Skeletal muscle satellite cell (primary cell): Measurements from ENCODE around the gene PPP2R5B.

ENCODE experiments used
- H3K27me3 ChIP-seq: 2 replicates; pipeline ENCODE4 v1.7.0; 2013; ENCODE audit warnings: low read length; ENCODE audit not compliant: control insufficient read depth, insufficient read depth
- H3K36me3 ChIP-seq: 2 replicates; pipeline ENCODE4 v1.7.0; 2013; ENCODE audit warnings: mild to moderate bottlenecking, control low read depth, low read length; ENCODE audit not compliant: insufficient read depth
- H3K4me1 ChIP-seq: 2 replicates; pipeline ENCODE4 v1.7.0; 2013; ENCODE audit warnings: low read length; ENCODE audit not compliant: control insufficient read depth, insufficient read depth
- H3K4me2 ChIP-seq: 2 replicates; pipeline ENCODE4 v1.7.0; 2013; ENCODE audit warnings: mild to moderate bottlenecking, low read length
- H3K4me3 ChIP-seq: 2 replicates; pipeline ENCODE4 v1.7.0; 2013; ENCODE audit warnings: low read length
- H3K9ac ChIP-seq: 2 replicates; pipeline ENCODE4 v1.7.0; 2013; ENCODE audit warnings: mild to moderate bottlenecking, low read depth, low read length, moderate library complexity
- H3K9me3 ChIP-seq: replicated peaks from 2 replicates; pipeline ENCODE4 v1.7.0; 2013; ENCODE audit warnings: mild to moderate bottlenecking, control low read depth, low read length

The PPP2R5B gene

DNA sequence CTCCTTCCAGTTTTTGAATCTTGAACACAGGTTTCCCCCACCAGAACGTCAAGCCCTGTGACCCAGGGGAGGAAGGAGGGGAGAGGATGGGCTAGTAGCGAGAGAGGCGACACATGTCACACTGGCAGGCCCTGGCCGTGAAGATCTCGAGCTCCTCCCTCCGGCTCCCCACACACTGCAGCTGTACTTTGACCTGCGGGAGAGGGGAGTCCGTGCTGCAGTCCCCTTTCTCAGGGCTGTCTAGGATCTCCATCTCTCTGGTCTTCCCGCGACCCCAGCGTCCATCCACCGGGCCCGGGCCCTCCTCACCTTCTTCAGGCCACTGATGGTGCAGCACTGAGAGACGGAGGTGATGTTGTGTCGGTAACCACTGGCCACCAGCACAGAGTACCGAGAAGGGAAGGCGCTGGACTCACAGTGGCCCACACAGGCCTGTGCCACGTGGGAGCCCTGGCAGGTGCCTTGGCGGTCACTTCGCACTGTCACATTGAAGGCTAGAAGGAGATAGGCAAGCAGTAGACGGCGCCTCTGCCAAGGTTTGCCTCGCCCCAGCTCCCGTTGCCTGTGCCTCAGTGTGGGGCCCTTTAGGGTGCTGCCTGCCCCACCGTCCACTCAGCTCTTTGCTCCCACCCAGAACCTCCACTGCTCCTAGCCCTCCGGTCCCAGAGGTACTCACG lies 10.3 kb downstream of the PPP2R5B start:
- Histone ChIP-seq H3K36me3 (peaks cover 55% of the 10 kb centered on the region), H3K9me3 (no peaks in the 10 kb centered on the region), H3K9ac (no peak overlapping the region), H3K4me2 (no peak overlapping the region), H3K27me3 (peaks cover 7% of the 10 kb centered on the region), H3K4me1 (peaks cover 7% of the 10 kb centered on the region), H3K4me3 (no peak overlapping the region)

DNA sequence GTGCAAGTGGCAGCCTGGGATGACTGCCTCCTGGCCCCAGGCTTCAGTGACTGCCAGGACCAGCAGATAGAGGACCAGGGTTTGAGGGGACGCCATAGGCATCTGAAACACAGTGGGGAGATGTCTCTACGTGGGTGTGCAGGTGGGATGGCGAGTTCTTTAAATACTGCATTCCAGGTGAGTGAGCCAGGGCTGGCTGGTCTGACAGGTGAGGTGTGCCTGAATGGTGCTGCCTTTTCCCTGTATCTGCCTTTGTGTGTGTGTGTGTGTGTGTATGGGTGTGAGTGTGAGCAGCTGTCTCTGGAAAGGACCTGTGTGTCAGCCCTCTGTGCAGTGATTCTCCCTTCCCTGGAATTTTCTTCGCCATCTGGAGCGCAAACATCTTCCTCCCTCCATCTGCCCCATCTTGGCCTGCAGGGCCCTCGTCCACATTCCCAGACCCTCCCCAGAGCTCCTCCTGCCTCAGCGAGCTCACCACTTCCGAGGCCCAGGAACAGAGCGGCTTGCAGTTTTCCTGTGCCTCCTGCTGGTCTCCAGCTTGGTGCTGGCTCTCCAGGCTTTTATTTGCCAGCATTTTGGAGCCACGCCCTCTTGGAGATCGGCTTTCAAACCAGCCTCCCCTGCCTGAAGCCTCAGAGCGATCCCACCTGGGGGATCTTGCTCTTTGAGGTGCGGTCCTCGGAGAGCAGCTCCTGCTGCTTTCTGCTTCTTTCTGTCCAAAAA lies 11.0 kb downstream of the PPP2R5B start, which contains the start of gene GPHA2:
TSS of gene GPHA2 (minus strand) at position 535 of the 723 bp plus-strand sequence. CDS start at position 102, 433 bp downstream.
- Histone ChIP-seq H3K9me3 (no peaks in the 10 kb centered on the region), H3K27me3 (peaks cover 7% of the 10 kb centered on the region), H3K9ac (no peak within 1 kb of the TSS), H3K4me2 (no peak within 1 kb of the TSS), H3K4me3 (no peak within 1 kb of the TSS), H3K36me3 (peaks cover 48% of the 10 kb centered on the region), H3K4me1 (peaks cover 7% of the 10 kb centered on the region)

DNA sequence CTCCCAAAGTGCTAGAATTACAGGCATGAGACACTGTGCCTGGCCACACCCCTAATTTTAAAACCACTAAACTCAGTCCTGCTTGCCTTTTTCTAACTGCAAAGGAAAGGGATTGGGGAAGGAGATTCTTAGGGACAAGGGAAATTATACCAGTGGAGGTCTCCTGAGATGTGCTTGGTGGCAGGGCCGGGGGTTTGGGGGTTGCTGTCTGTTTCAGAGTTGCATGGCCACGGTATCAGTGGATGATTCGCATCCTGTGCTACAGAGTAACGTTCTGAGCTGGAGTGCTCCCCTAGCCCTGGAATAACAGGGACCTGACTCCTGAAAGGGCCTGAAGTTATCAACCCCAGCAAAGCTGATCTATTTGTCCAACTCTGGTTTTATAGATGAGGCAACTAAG lies 12.1 kb downstream of the PPP2R5B start:
- no peak overlapping the region for H3K9ac ChIP-seq
- H3K4me1 ChIP-seq, result peaks cover 7% of the 10 kb centered on the region
- H3K4me3 ChIP-seq, result no peak overlapping the region
- no peak overlapping the region for H3K4me2 ChIP-seq
- peaks cover 8% of the 10 kb centered on the region for H3K27me3 ChIP-seq
- no peaks in the 10 kb centered on the region for H3K9me3 ChIP-seq
- peaks cover 38% of the 10 kb centered on the region for H3K36me3 ChIP-seq

DNA sequence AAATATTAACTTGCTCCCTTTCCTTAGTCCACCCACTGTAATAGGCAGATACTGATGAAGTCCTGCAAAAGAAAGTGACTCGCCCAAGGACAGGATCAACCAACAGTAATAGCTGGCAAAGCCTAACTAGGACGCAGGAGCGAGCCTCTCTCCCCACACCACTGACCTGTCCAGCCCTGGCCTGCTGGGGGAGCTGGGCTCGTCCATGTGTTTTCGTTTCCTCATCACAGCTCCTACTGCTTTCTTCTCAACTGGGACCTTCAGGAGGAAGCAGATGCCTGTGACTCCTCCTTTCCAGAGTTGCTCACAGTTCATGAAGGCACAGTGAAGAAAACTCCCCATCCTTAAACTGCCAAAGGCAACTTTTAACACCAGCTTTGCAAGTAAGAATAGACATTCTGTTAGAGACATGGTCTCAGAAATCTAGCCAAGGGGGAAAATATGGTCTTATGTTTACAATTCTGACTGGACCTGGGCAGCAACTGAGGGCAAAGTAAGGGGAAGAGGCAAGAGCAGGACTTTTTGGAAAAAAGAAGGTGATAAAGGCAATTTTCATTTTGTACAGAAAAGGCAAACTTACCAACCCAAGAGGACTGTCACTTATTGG lies 22.8 kb downstream of the PPP2R5B start:
- Histone ChIP-seq H3K27me3 (peaks cover 61% of the 10 kb centered on the region), H3K9me3 (no peaks in the 10 kb centered on the region), H3K9ac (no peak overlapping the region), H3K4me3 (no peak overlapping the region), H3K36me3 (no peaks in the 10 kb centered on the region), H3K4me1 (no peaks in the 10 kb centered on the region), H3K4me2 (no peak overlapping the region)

DNA sequence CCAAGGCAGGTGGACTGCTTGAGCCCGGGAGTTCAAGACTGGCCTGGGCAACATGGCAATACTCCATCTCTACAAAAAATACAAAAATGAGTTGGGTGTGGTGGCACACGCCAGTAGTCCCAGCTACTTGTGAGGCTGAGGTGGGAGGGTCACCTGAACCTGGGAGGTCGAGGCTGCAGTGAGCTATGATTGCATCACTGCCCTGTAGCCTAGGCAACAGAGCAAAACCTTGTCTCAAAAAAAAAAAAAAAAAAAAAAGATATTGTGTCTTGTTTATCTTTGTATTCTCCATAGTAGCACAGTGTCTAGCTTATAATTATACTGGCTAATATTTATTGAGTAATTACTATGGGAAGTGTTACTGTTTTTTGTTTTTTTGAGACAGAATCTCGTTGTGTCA lies 27.0 kb downstream of the PPP2R5B start:
- peaks cover 59% of the 10 kb centered on the region for H3K27me3 ChIP-seq
- no peak overlapping the region for H3K4me3 ChIP-seq
- H3K9me3 ChIP-seq, result no peaks in the 10 kb centered on the region
- no peaks in the 10 kb centered on the region for H3K36me3 ChIP-seq
- H3K9ac ChIP-seq, result no peak overlapping the region
- H3K4me1 ChIP-seq, result no peaks in the 10 kb centered on the region
- H3K4me2 ChIP-seq, result no peak overlapping the region

DNA sequence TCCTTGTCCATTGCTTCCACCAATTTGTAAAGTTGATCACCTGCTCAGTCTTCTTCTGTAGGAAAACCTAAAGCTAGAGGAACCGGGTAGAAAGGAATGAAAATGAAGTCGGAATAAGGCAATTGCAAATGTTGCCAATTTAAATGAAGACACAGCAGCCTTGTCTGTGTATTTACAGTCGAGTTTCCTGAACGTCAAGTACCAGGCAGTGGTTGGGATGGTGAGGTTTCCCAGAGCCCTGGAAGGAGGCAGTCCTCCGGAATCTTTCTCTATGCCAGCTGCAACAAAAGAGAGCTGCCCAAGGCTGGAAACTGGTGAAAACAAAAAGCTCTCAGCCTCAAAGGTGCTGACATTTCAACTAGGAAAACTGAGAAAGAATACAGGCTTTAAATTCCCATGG lies 29.7 kb downstream of the PPP2R5B start:
- Histone ChIP-seq H3K4me3 (no peak overlapping the region), H3K4me1 (no peaks in the 10 kb centered on the region), H3K27me3 (peaks cover 47% of the 10 kb centered on the region), H3K36me3 (no peaks in the 10 kb centered on the region), H3K4me2 (no peak overlapping the region), H3K9me3 (no peaks in the 10 kb centered on the region), H3K9ac (no peak overlapping the region)

DNA sequence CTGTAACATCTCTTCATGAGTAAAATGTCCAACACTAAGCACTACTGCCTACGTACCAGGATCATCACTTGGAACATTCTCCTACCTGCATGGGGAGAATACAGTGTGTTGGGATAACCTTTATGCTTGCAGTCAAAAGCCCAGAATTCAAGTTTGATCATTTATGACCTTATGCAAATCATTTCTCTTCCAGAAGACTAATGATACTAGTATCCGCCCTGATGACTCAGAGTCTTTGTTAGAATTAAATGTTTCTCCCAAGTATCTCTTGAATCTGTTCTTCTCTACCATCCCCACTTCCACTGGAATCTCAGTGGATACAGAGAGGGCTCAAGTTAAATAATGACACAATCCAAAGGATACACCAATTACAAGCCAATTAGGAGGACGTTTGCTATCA lies 35.0 kb downstream of the PPP2R5B start:
- Histone ChIP-seq H3K9ac (no peak overlapping the region), H3K4me2 (no peak overlapping the region), H3K9me3 (no peaks in the 10 kb centered on the region), H3K27me3 (peaks cover 38% of the 10 kb centered on the region), H3K4me1 (no peaks in the 10 kb centered on the region), H3K4me3 (no peak overlapping the region), H3K36me3 (no peaks in the 10 kb centered on the region)

DNA sequence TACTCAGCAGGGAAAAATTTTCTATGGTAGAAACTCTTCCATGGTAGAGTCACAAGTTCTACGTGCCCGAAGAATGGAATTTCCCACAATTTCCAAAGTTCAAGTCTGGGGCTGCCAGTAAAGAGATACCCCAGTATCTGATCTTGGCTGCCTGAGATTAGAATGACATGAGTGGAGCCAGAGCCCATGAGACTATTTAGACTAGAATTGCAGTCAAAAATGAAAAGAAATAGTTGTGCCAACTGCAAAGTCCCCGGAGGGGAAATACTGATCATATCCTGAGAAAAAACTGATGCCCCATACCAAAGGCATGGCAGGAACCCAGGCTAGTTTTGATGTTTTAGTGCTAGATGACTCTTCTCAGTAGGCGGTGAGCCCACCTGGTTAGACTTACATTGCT lies 36.2 kb downstream of the PPP2R5B start:
- Histone ChIP-seq H3K27me3 (peaks cover 26% of the 10 kb centered on the region), H3K4me3 (no peak overlapping the region), H3K36me3 (no peaks in the 10 kb centered on the region), H3K4me2 (no peak overlapping the region), H3K9ac (no peak overlapping the region), H3K9me3 (no peaks in the 10 kb centered on the region), H3K4me1 (no peaks in the 10 kb centered on the region)

DNA sequence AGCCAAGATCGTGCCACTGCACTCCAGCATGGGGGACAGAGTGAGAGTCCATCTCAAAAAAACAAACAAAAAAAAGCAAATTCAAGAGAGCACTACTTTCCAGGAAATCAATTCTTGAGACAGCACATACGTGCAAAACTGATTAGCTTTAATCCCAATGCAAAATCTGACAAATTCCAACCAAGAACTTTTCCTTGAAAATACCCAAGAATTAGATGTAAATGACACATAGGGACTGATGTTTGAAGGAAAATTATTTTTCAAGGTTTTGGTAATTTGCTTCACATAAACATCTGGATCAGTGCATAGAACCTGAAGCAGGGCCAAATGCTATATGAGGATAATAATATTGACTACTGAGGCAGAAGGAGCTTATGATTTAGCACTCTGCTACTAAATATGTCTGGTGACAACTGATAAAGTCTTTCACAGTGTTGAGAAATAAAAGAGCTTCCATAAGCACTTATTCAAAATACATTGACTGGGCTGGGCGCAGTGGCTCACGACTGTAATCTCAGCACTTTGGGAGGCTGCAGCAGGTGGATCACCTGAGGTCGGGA lies 38.7 kb downstream of the PPP2R5B start:
- Histone ChIP-seq H3K4me1 (no peaks in the 10 kb centered on the region), H3K4me2 (no peak overlapping the region), H3K9ac (no peak overlapping the region), H3K4me3 (no peak overlapping the region), H3K36me3 (no peaks in the 10 kb centered on the region), H3K9me3 (no peaks in the 10 kb centered on the region), H3K27me3 (peaks cover 26% of the 10 kb centered on the region)

DNA sequence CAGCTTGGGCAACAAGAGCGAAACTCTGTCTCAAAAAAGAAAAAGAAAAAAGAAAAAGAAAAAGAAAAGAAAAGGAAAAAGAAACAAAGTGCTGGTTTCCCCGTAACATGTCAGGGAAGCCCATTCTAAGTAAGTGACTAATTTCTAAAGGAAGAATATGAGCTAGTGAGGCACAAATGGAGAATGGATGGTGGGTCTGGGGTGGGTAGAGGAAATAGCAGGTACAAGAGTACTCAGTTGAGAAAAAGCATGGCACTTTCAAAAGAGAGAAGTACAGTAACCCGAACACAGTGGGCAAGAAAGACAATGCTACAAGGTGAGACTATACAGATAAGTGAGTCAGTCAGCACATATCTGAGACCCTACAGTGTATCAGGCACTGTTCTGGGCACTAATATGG lies 42.9 kb downstream of the PPP2R5B start:
- H3K4me3 ChIP-seq, result no peak overlapping the region
- no peak overlapping the region for H3K9ac ChIP-seq
- H3K27me3 ChIP-seq, result peaks cover 4% of the 10 kb centered on the region
- no peaks in the 10 kb centered on the region for H3K36me3 ChIP-seq
- H3K4me2 ChIP-seq, result no peak overlapping the region
- peaks cover 8% of the 10 kb centered on the region for H3K4me1 ChIP-seq
- no peaks in the 10 kb centered on the region for H3K9me3 ChIP-seq

DNA sequence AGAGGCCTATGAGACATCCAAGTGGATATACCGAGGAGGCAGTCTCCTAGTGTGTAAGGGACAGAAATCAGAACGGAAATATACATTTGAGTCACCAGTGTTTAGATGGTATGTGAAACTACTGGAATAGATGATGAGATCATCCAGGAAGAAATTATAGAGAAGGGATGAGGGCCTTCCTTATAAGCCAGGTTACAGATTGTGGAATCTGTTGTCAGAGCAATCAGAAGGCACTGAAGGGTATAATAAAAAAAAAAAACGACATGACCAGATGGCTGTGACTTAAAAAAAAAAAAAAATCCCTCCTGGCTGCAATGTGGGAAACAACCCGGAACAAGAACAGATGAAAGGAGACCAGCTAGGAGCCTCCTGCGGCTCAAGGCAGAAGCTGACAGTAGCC lies 44.7 kb downstream of the PPP2R5B start:
- Histone ChIP-seq H3K9ac (no peak overlapping the region), H3K9me3 (no peaks in the 10 kb centered on the region)

More for the DNA sequence above, 44.7 kb downstream of the PPP2R5B start:
- H3K4me3 ChIP-seq, result no peak overlapping the region
- H3K27me3 ChIP-seq, result no peaks in the 10 kb centered on the region
- H3K4me2 ChIP-seq, result no peak overlapping the region
- H3K36me3 ChIP-seq, result no peaks in the 10 kb centered on the region
- peaks cover 8% of the 10 kb centered on the region for H3K4me1 ChIP-seq
